Superior temporal gyrus (tissue), 1 donor: ENCODE results near the gene LRRFIP1.

Experiments used
- DNase-seq: peaks from one replicate; pipeline ENCODE4 v3.0.0-alpha.2; 2016; ENCODE audit errors: extremely low spot score

The LRRFIP1 gene

DNA sequence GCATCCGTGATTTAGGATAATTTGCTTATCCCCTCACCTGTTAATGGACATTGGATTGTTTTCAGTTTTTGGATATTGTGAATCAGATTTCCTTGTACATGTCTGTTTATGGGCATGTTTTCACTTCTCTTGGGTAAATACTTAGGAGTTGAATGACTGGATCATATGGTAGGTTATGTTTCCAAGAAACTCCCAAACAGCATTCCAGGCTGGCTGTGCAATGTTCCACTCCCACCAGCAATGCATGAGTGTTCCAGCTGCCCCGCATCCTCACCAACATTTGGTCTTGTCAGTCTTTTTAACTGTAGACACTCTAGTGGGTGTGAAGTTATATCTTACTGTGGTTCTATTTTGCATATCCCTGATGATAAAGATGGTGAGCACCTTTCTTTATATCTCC lies 8.9 kb upstream of the LRRFIP1 start:
- DNase-seq = no peak

DNA sequence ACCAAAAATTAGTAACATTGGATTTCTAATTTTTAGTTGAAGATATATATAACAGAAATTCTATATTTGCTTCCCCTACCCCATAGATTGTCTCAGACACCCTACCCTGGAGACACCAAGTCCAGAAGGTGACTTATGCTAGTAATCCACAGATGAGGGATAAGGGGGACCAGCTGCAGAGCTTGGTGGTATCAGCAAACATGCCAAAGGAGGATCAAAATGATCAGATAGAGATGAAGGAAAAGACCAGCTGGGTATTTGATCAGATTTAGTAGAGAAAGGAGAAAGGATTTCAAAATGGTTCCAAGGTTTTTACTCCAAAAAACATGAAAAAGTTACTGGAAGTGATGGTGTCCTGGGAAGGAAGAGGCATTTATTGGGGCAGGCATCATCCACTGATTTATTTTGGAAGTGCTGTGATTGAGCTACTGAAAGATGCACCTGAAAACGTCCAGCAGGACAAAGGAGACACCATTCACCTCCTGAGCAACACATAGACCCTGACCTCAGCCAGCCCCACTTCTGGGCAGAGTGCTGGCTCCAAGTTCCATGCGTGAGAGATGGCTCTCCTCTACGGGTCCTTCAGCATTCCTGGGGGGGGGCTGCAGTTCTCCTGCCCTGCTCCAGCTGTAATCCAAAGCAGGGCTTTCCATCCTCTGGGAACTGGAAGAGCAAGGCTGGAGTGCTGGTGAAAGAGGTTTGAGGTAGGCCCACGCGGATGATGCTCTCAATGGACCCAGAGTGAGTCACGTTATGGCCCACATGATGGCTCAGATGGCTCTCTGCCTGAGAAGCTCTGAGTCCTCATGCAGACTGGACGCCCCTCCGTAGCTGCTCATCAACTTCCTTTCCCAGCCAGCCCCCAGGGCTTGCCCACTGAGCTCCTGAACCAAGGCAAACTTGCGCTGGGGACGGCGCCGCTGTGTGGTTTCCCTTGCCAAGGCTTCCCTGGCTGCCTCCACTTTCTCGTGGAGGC lies 3.7 kb upstream of the LRRFIP1 start:
- no peak for DNase-seq

DNA sequence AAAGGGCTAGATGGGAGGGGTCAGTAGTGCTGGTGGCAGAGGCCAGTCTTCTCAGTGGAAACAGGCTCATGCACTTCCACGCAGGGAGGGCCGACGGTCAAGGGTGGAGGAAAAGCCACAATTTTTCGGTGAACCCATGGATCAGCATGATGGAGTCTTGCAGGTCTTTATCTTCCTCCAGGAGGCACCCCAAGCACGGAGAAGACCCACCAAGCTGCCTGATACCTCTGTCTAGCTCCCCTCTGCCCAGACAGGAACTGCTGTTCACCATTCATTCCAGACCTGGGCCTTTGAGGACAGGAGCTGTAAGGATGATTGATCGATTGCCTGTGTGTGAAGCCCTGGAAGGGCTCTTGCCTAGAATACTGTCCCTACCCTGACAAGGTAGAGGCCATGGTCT lies 2.8 kb upstream of the LRRFIP1 start:
- DNase-seq = no peak

DNA sequence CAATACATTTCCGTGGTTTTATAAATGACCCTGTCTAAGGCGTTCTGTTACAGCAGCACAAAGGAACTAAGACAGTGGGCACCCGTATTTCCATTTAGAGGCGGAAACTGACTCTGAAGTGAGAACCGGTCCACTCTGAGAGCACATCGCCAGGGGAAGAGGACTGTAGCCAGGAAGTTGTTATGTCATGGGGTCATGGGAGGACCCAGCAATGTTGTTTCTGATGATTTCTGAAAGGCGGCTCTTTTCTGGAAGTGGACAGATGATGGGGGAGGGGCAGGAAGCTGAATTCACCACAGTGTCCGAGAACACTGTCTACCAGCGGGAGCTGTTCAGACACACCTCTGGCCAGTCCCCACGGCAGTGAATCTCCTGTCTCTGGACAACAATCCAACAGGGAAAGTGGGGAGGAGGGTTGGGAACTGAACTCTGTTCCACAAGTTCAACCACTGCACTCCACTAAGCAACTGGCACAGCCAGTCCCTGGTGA lies 2.1 kb upstream of the LRRFIP1 start:
- no peak for DNase-seq

DNA sequence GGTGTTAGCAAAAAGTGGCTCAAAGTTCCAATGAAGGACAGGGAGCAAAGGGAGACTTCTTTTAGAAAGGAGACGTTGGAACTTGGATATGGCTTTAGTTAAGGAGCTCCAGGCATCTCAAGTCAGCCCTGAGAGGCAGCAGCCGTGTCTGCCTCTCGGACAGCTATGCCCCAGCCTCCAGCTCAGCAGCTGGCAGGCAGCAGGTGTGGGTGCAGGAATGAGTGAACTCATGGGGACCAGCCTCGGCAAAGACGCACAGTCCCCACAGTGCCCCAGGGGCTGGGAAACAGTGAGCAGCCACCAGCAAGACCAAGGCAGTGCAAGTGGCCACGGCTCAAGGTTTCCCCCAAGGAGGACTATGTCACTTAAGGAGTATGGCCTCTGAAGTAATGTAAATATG lies 1.6 kb upstream of the LRRFIP1 start:
- no peak for DNase-seq

DNA sequence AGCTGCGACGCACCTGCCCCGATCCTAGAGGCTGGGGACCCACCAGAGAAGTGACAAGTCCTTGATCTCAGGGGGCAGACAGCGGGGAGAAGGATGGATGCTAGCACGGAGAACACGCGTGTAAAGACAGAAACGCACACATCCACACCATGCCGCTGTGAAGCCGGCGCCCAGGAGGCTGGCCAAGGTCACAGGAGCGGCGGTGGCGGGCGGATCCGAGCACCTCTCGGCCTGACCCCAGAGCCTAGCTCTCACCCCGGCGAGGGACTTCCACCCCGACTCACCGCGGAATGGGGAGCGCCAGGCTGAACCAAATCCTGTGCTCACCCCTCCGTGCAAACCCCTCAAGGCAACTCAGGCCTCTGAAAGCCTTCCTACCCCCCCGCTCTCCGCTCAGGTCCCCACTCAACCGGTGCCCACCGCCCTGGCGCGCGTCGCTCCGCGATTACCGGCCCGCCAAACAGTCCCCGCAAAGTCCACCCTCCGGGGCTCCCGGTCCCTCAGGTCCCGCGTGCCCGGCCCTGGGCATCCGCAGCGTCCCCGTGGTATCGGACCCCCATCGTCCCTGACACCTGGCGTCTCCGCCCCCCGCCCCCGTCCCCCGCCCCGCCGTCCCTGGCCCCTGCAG lies 460 bp upstream of the LRRFIP1 start:
- no peak for DNase-seq

DNA sequence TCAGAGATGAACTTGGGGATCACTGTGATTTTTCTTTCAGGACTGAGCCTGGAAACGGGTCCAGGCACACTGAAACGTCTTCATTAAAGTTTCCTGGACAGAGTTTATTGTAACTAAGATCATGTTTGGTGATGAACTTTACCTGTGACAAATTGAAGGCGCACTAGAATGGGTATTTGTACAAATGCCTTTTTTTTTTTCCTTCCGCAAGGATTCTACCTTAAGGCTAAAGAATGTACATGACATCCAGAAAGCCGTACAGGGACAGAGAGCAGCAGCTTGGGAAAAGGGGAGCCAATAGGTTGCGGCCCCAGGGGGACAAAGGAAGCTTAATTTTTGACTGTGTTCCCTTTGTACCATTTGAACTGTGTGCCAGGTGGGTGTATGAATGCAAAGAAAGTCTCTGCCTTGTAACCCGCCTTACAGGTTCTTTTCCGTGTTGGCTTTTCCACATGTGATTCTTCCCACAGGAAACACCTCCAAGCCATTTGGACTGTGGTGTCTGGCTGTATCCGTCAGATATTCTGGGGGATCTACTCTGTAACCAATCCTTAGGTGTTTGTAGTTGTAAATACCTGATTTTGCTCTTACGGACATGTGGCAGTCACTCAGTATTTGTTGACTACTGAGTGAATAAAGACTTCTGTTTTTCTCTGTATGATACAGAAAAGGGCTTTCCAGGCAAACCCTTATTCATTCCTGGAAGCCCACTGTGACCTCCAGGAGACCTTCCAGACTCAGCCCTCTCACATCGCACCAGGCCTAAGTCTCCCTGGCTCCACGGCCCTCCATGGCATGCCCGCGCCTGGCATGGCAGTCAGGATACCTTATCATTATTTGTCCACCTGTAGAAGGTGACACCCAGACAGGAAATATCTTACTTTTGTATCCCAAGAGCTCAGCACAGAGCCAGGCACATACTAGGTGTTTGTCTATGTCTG lies 1.1 kb downstream of the LRRFIP1 start:
- no peak for DNase-seq

DNA sequence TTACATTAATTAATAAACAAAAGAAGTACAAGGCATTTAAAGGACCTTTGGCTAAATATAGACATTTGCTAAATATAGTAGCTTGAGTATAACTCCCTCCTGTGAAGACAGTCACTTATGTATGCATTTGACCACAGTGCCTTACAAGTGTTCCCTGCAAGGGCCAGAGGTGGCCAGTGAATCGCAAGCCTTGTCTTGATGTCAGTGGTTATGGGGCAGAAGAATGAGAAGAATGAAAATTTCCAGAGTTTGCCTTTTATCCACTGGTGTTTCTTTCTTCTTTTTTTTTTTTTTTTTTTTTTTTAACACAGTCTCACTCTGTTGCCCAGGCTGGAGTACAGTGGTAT lies 1.8 kb downstream of the LRRFIP1 start:
- DNase-seq = no peak

DNA sequence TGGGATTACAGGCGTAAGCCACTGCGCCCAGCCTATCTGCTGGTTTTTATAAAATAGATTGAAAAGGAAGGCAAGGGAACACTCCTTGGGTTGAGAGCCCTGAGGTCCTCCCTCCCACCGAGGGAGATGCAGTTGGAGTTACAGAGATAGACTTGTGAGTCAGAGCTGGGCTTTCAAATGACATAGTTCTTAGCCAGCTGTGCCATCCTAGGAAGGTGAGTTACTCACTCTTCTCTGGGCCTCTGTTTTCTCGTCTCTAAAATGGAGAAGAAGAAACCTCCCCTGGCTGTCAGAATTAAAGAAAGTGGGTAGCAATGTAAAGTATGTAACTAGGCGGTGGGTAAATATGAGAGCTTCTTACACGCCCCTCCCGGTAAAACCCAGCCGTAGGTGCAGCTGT lies 2.4 kb downstream of the LRRFIP1 start:
- DNase-seq = no peak

DNA sequence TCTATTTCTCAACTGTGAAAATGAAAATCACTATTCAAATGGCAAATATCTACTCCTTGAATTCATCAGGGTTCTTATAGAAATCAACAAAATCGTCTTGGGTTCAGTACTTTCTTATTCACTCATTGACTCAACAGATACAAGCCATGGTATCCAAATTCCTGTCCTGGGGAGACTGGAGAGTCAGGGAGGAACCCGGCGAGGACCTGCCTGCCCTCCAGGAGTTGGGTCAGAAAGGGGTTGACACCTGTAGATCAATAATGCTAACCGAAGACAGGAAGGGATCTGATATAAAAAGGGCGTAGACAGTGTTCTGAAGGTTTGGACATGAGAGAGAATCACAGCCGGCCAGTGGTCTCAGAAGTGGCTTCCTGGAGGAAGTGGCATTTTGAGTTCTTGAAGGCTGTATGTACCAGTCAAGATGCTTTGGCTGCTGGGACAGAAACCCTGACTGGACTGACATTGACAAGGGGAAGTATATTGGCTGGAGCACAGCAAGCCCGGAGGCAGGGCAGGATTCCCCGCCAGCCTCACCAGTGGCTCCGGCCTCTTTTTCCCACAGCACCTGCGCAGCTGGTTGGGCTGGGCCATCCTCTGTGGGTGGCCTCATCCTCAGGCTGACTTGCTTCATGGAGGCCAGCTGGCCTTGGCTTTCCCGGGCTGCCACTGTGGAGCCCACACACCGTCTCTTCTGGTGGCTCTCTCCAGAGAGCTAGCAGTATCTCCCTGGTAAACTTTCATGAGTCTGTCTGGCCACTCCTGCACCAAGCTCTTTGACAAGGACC lies 3.0 kb downstream of the LRRFIP1 start:
- DNase-seq = no peak

DNA sequence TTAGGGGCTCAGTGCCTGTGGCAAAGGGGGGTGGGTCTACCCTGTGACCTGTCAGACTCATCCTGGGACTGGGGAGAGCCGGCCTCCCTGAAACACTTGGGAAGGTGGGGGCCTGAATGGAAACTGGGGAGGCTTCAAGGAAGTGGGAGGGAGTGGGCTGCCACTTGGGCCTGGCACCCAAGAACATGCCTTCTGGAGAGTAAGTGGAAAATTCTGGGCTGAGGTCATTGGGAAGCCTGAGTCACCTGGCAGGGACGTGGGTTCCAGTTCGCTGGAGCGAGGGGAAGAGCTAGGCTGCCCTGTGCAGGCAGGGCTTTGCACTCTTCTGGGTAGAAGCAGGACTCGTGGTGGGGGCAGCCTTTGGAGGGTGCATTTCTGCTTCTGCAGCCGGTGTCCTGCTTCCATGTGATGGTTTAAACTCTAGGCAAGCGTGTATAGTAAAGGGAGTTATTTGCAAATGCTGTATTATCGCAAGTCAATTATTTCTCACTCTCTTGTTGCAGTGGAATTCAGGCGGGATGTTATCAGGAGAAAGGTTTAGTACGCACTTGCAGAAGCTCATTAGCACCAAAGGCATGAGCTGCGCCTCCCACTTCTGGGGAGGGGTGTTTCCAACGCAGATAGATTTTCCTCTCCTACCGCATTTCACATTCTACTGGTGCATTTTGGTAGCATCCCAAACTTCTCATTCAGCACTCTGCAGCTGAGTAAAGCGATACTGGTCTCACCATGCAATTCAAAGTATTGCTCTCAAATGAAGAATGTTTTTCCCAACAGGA lies 3.8 kb downstream of the LRRFIP1 start:
- DNase-seq = no peak

DNA sequence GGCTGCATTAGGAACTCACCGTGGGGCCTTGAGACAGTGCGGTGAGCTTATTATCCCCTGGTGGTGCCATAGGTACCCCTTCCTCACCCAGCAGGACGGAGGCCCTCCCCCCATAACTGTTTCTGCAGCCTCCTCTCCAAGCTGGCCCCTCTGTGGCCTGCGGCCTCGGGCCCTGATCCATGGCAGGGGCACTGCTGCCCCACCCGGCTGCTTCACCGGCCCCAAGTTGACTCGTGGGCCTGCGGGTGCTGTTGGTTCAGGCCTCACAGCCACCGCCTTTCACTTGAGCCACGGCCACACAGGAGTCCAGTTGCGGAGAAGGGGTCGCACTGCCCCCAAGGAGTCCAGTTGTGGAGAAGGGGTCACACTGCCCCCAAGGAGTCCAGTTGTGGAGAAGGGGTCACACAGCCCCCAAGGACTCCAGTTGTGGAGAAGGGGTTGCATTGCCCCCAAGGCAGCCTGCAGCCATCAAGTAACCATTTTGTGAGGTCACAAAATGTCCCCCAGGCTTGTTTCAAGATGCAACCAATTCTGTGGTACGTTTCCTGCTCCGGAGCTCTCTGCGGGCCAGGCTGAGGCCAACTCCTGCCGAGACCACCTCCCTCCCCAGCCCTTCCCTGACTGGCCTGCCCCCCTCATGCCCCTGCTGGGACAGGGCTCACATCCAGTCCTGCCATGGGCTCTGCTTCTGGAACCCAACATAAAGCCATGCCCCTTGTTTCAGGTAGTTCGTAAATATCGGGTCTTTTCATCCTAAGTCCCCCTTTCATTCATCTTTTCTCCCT lies 4.6 kb downstream of the LRRFIP1 start:
- DNase-seq = no peak

DNA sequence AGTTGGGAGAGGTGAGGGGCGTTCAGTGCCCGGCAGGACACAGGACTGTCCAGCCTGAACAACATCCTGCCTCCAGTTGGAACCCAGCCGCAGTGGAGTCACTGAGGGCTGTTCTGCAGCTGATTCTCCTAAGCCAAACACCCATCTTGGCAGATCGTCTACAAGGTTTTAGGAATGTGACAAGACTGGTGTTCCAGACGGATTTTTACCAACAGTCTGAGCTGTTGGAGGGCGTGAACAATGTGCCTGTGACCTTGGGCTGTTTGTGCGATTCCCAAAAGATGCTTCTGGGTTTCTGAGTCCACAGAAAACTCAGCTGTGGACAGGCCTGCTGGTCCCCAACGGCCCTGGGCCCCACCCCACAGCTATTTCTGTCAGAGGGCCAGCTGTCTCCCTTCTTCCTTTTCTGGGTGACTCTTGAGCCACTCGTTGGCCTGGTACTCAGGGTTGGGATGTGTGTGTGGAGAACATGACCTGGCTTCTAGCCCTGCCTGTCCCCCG lies 5.7 kb downstream of the LRRFIP1 start:
- DNase-seq = no peak

DNA sequence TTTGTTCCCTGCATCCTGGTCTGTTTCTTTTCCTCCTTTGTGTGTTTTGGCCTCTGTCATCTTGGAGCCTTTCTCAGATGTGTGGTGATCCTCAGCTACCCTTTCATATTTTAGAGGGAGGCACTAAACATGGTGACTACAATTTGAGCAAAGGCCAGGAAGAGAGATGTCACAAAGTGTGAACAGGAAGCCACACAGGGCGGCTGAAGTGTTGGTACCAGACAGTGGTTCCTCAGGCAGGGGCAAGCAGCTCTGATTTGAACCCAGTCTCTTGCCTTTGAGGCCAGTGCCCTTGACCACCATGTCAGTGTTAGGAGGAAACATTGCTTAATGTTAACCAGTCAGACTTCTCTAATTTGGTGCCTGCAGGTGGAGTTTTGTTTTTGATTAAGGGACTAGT lies 9.2 kb downstream of the LRRFIP1 start:
- no peak for DNase-seq

DNA sequence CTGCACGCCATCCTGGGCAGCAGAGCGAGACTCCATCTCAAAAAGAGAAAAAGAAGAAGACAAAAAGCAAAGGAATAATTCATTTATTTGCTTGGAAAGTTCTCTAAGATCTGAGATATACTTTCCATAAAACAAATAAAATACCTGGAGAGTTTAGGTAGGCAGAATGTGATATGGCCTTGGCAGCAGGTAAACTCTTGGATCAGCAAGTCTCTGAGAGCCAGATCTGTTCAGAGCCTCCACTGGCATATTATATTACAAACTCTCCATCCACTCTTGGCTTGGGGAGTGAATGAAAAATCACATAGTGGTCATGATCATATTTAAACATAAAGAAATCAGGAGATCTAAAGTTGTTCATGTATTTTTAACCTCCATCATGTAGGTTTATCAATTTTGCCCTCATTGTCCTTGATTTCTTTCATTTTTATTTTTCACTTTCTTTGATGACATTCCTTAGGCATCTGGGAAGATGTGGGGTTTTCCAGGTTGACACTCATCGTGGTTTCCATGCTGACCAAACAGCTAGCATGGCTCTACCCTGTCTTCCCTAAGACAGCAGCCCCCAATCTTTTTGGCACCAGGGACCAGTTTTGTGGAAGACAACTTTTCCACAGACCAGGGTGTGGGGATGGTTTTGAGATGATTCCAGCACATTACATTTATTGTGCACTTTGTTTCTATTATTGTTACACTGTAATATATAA lies 10.2 kb downstream of the LRRFIP1 start:
- DNase-seq = no peak

DNA sequence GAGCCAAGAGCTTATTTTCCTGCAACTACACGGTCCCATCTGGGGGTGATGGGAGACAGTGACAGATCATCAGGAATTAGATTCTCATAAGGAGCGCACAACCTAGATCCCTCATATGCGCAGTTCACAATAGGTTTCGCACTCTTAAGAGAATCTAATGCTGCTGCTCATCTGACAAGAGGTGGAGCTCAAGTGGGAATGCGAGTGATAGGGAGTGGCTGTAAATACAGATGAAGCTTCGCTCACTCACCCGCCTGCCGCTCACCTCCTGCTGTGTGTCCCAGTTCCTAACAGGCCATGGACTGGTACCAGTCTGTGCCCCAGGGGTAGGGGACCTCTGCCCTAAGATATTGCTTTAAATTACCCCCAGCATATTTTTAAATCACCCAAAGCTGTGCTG lies 10.8 kb downstream of the LRRFIP1 start:
- no peak for DNase-seq

DNA sequence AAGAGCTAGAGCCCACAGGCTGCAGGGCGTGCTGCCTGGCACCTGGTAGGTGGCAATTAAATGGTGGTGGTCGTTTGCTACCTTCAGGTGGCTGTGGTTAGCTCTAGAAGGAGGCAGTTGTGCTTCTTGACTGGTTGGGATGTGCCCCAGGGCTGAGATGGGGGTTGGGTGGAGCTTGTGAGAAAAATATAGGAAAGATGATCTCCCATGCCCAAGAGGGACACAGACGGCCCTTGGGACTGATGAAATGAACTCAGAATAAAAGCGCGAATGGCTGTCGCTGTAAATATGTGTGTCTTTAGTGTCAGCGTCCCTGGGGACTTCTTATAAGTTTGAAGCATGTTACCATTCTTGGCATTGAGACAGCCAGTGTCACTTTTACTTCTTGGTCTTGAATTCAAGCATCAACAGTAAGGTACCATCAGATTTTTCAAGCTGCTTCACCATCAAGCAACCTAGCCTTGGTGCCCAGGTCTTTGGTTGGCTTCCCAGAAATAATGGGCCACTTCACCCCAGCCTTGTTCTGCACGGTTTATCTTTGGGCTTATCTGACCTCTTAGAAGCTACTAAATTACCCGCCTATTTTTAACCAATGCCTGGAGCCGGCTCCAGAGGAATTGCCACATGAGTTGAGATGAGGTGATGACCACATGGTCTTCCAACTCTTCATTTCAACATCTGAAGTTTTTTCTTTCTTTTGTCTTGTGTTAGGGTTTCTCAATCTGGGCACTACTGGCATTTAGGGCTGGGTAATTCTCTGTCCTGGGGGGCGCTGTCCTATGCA lies 11.9 kb downstream of the LRRFIP1 start:
- no peak for DNase-seq

DNA sequence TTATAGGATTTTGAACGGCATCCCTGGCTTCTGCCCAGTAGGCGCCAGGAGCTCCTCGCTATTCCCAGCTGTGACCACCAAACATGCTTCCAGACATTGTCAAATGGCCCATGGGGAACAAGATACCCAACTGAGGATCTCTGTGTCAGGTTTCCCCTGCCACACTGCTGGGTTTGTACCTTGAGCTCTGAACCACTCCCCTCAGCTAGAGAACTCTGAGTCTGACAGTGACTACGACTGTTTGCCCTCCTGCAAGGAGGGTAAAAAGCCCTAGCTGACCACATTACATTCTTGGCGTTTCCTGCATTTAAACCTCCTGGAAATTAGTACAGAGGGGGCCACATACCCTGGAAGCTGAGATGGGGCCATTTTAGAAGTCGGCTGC lies 12.4 kb downstream of the LRRFIP1 start:
- no peak for DNase-seq
